Activated naive CD4-positive, alpha-beta T cell treated with anti-CD3 and anti-CD28 coated beads, Interleukin-2, amount 50 U/mL, for 24 hours (primary cell): ENCODE data around the gene MAP4K5.
"Not testable (repeated sequence)": the region's sequence is repeated elsewhere in the genome, so short reads cannot be mapped to it uniquely, and the experiment has no call there.

Source experiments
- H3K27ac Mint-ChIP-seq: one replicate; pipeline ENCODE4 v1.8.0; 2021; ENCODE audit warnings: mild to moderate bottlenecking, mixed read lengths
- H3K27me3 Mint-ChIP-seq: one replicate; pipeline ENCODE4 v1.8.0; 2021; ENCODE audit warnings: mixed read lengths
- H3K36me3 Mint-ChIP-seq: one replicate; pipeline ENCODE4 v1.8.0; 2021; ENCODE audit warnings: mixed read lengths
- H3K4me1 Mint-ChIP-seq: one replicate; pipeline ENCODE4 v1.8.0; 2021; ENCODE audit warnings: mixed read lengths
- H3K4me3 Mint-ChIP-seq: one replicate; pipeline ENCODE4 v1.8.0; 2021; ENCODE audit warnings: mild to moderate bottlenecking, mixed read lengths
- H3K9me3 Mint-ChIP-seq: one replicate; pipeline ENCODE4 v1.8.0; 2021; ENCODE audit warnings: mixed read lengths

MAP4K5 gene

GRCh38 chr14:50541159-50541567, 8.8 kb upstream of the MAP4K5 start:
- Mint-ChIP-seq H3K4me3 (no peak overlapping the region), H3K4me1 (peaks cover 16% of the 10 kb centered on the region), H3K27me3 (peaks cover 1% of the 10 kb centered on the region), H3K27ac (no peak overlapping the region), H3K36me3 (no peaks in the 10 kb centered on the region), H3K9me3 (no peaks in the 10 kb centered on the region)

DNA sequence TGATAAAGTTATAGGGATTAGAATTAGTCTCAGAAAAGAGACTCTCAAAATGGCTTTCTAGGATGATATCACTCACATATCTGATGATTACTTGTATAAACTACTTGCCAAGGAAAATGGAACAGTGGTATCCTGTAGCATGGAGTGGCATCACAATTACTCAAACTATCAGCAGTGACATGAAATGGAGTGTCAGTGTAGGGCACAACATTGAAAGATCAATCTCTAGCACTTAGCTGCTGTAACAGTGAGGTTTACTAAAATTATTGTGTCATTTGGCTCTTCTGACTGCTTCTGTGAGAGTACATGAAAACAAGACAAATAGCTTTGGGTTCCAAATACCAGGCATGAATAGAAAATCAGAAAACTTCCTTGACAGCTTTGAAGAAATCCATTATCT, 6.7 kb upstream of the MAP4K5 start:
- H3K4me1 Mint-ChIP-seq, result peaks cover 21% of the 10 kb centered on the region
- no peak overlapping the region for H3K4me3 Mint-ChIP-seq
- H3K36me3 Mint-ChIP-seq, result peaks cover 3% of the 10 kb centered on the region
- H3K9me3 Mint-ChIP-seq, result no peaks in the 10 kb centered on the region
- H3K27ac Mint-ChIP-seq, result no peak overlapping the region
- H3K27me3 Mint-ChIP-seq, result no peaks in the 10 kb centered on the region

GRCh38 chr14:50538034-50538433, 5.7 kb upstream of the MAP4K5 start:
- peaks cover 25% of the 10 kb centered on the region for H3K4me1 Mint-ChIP-seq
- not testable (repeated sequence) for H3K36me3 Mint-ChIP-seq, H3K27ac Mint-ChIP-seq, H3K27me3 Mint-ChIP-seq, H3K9me3 Mint-ChIP-seq, H3K4me3 Mint-ChIP-seq

DNA sequence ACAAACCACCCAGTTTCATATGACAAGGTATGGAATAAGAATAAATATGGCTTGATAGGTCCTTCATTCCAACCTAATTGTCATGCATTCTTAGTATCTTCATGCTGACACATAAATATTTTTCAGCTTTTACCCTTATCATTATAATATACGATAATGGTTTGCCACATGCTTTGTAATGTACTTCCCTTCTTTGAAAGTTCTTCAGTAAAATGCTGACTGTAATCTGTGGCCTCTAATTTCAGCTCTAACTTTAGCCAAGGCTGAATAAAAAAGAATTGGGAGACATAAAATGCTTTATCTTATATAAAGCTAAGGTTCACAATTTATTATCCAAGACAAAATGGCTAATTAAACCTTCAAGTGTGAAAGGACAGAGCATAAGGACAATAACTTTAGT, 2.6 kb upstream of the MAP4K5 start:
- Mint-ChIP-seq H3K27me3 (no peaks in the 10 kb centered on the region), H3K9me3 (no peaks in the 10 kb centered on the region), H3K36me3 (peaks cover 3% of the 10 kb centered on the region), H3K4me3 (no peak overlapping the region), H3K27ac (no peak overlapping the region), H3K4me1 (peaks cover 33% of the 10 kb centered on the region)

DNA sequence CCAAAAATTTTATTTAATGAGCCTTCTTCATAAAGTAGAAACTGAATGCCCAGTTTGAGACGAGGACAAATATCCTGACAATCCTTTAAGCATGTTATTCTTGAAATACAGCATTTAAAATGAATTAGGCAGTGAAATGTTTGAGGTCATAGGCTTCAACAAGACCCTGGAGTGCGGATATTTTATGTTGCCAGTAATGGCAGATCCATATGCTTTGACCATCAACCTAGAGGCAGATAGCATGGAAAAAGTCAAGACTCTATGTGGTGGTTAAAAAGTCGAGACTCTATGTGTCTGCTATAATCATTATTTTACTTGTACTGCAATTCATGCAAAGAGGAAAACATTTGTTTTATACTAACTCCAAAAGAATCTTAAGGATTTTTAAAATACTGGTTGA, 2.0 kb upstream of the MAP4K5 start:
- Mint-ChIP-seq H3K4me3 (no peak overlapping the region), H3K27ac (no peak overlapping the region), H3K4me1 (peaks cover 39% of the 10 kb centered on the region), H3K27me3 (no peaks in the 10 kb centered on the region), H3K36me3 (peaks cover 3% of the 10 kb centered on the region), H3K9me3 (no peaks in the 10 kb centered on the region)

GRCh38 chr14:50533806-50534205, 1.4 kb upstream of the MAP4K5 start:
- Mint-ChIP-seq H3K27ac (no peak overlapping the region), H3K4me3 (no peak overlapping the region), H3K36me3 (peaks cover 3% of the 10 kb centered on the region), H3K9me3 (no peaks in the 10 kb centered on the region), H3K4me1 (peaks cover 45% of the 10 kb centered on the region), H3K27me3 (no peaks in the 10 kb centered on the region)

DNA sequence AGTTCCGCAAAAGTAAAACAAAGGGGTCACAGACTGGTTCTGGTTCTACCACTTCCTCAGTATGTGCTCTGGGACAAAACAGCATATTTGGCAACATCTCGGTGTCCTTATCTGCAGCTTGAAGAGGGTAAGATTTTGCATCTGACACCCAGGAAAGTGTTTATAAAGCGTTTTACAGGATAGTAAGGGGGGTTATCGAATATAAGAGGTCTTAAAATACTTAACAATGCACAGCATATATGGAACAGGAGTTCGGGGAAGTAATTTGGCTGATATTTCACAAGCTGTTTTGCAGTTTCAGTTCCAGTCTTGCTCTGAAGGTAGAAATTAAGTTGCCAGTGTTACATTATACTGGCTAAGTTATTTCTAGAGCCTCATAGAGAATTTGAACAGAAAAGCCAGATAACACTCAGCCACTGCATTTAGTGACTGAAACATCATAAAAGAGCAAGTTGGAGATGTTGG, 904 bp upstream of the MAP4K5 start:
- Mint-ChIP-seq H3K4me1 (peaks cover 50% of the 10 kb centered on the region), H3K9me3 (no peaks in the 10 kb centered on the region), H3K27me3 (no peaks in the 10 kb centered on the region), H3K4me3 (peak overlapping the region; percentile 94), H3K27ac (peak overlapping the region; percentile 56), H3K36me3 (peaks cover 3% of the 10 kb centered on the region)

DNA sequence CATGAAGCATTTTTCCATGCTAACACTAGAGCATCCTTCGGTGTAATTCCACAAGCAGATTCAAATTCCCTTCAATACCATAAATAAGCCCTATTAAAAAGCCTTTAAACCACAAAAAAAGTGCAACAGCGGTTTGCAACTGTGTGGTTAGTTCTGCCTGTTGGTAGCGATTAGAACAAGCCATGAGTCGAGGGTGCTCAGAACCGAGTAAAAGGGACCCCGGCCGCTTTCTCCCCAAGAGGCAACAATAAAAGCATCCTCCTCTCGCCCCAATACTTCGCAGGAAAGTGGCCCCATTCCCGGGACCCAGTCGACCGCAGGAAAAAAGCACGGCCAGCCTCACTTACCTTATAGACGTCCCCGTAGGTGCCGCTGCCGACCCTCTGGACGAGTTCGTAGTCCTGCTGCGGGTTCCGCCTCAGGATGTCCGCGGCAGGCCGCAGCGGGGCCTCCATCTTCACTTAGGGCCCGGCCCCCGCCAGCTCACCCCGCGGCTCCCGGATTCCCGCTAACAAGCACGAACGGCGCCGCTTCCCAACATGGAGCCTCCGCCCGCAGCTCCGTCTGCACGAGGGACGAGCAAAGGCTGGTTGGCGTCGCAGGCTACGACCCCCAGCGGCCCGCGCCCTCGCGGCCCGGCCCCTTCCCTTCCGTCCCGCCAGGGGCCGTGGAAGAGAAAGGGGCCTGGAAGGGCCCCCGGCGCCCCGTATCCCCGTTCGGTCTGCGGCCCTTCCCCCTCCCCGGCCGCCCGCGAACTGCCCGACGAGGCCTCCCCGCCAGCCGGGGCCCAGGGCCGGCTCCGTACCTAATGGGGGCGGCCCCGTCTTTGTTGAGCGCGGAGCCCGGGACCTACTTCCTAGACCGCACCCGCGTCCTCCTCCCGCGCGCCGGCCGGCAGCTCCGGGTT, 521 bp downstream of the MAP4K5 start:
- peak overlapping the region; percentile 94 for H3K4me3 Mint-ChIP-seq
- H3K4me1 Mint-ChIP-seq, result peaks cover 55% of the 10 kb centered on the region
- no peaks in the 10 kb centered on the region for H3K27me3 Mint-ChIP-seq
- peaks cover 5% of the 10 kb centered on the region for H3K36me3 Mint-ChIP-seq
- H3K9me3 Mint-ChIP-seq, result no peaks in the 10 kb centered on the region
- peak overlapping the region; percentile 92 for H3K27ac Mint-ChIP-seq

- no peaks in the 10 kb centered on the region for H3K27me3 Mint-ChIP-seq
- H3K4me3 Mint-ChIP-seq, result peak overlapping the region; percentile 94
- H3K9me3 Mint-ChIP-seq, result no peaks in the 10 kb centered on the region
- H3K36me3 Mint-ChIP-seq, result peaks cover 4% of the 10 kb centered on the region
- peak overlapping the region; percentile 92 for H3K27ac Mint-ChIP-seq
- H3K4me1 Mint-ChIP-seq, result peaks cover 62% of the 10 kb centered on the region
These were observed 1.5 kb downstream of the MAP4K5 start for GRCh38 chr14:50530794-50531365.

DNA sequence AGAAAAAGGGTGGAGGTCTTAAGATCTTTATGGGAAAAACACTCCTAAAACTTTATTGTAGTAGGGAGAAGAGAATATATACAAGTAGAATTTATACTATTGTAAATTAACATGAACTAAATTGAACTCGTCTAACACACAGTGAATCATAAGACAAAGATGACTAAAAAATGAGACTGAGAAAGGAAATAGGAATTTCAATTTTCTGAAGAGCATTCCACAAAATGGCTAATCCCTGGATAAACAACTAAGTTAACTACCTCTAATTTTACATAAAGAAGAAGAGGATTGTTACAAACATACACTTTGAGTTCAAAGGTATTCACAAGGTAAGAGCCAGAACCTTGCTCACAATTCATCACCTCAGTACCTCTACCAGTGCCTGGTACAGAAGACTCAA, 2.0 kb downstream of the MAP4K5 start:
- Mint-ChIP-seq H3K27ac (no peak overlapping the region), H3K27me3 (no peaks in the 10 kb centered on the region), H3K4me3 (peak overlapping the region; percentile 94), H3K4me1 (peaks cover 60% of the 10 kb centered on the region), H3K9me3 (no peaks in the 10 kb centered on the region), H3K36me3 (peaks cover 2% of the 10 kb centered on the region)

DNA sequence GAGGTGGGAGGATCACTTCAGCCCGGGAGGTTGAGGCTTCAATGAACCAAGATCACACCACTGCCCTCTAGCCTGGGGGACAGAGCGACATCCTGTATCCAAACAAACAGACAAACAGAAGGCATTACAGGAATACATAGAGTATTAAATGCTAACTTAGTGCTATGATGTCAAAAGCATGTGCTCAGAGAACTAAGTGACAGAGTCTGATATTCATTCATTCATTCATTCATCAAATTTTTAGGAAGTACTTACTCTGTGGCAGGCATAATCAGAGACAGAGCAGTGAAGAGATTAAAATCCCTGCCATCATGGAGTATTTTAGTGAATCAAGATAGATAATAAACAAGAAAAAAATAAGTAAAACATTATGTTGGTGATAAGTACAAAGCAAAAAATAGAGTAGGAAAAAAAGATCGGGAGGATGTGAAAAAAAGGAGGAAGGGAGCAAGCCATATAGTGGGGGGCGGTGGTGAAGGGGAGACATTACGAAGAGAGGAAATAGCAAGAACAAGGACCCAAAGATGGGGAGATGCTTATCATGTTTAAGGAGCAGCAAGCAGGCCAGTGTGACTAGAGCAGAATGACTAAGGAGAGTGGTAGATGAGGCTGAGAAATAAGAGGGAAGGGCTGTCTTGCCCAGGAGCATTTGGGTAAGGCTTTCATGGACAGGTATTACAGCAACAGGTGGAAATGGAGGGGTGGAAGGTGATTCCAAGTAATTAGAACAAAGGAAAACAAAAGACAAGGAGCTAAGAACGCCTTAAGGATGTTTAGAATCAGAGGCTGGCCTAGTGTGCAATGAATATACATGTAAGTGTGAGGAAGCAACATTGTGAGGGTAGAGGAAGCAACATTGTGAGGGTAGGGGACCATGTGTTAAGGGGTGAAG, 2.8 kb downstream of the MAP4K5 start:
- Mint-ChIP-seq H3K27ac (peak overlapping the region; percentile 24), H3K4me1 (peaks cover 68% of the 10 kb centered on the region), H3K4me3 (peak overlapping the region; percentile 94), H3K9me3 (no peaks in the 10 kb centered on the region), H3K27me3 (no peaks in the 10 kb centered on the region), H3K36me3 (peaks cover 7% of the 10 kb centered on the region)

- H3K4me3 Mint-ChIP-seq, result no peak overlapping the region
- H3K27me3 Mint-ChIP-seq, result no peaks in the 10 kb centered on the region
- H3K4me1 Mint-ChIP-seq, result peaks cover 78% of the 10 kb centered on the region
- peaks cover 17% of the 10 kb centered on the region for H3K36me3 Mint-ChIP-seq
- no peak overlapping the region for H3K27ac Mint-ChIP-seq
- no peaks in the 10 kb centered on the region for H3K9me3 Mint-ChIP-seq
These were observed 4.4 kb downstream of the MAP4K5 start for GRCh38 chr14:50528000-50528399.

DNA sequence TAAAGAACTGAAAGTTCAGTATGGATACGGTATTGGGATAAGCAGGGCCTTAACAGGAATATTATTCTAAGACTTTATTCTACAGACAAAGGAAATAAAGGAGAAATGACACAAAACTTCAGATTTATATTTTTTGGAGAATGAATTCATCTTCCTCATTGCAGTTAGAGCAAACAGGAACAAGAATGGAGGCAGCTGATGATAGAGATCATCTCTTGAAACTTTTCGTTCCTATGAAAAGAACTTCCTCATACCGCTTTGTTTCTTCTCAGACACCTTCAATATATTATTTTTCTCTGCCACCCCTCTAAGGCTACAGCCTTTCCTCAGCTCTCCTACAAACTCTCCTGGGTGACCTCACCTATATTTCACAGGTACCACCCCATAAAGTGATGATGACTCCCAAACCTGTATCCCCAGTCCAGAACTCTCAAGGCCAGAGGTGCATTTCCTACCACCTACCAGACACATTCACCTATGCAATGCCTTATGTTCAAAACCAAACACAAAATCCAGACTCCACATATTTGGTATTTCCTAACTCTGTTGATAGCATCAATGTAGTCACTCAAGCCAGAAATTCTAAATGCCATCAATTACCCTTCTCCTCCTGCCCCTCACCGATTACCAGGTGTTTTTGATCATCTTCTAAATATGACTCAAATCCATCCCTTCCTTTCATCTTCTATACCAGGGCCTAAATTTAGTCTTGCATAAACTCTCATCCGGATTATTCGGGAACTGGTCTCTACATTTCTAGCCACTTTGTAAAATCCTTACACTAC, 7.4 kb downstream of the MAP4K5 start:
- Mint-ChIP-seq H3K4me1 (peaks cover 78% of the 10 kb centered on the region), H3K27ac (peak overlapping the region; percentile 97), H3K27me3 (no peaks in the 10 kb centered on the region), H3K4me3 (peak overlapping the region; percentile 74), H3K36me3 (peaks cover 19% of the 10 kb centered on the region), H3K9me3 (no peaks in the 10 kb centered on the region)

DNA sequence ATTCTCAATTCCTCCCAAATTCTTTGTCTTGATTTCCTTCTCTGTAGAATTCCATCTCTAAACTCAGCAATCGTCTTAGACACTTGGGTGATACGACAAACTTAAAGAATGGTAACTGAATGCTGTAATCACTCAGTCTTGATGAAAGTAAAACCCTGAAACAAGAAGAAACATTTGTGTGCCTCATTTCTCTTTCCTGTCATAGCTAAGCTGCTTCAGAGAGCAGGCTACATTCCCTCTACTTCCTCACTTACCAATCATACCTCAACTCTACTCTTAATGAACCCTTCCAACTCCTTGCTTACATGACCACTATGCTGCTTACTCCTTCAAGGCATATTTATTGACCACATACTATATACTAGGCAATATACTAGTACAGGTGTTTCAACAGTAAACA, 8.3 kb downstream of the MAP4K5 start:
- Mint-ChIP-seq H3K9me3 (no peaks in the 10 kb centered on the region), H3K4me3 (peak overlapping the region; percentile 74), H3K27me3 (no peaks in the 10 kb centered on the region), H3K36me3 (peaks cover 19% of the 10 kb centered on the region), H3K4me1 (peaks cover 73% of the 10 kb centered on the region), H3K27ac (peak overlapping the region; percentile 97)
